ENCODE measurements around the gene BTNL3.

Gene BTNL3

GRCh38 chr5:181052672-181053487, 64.2 kb downstream of the BTNL3 start (continued):
- 0 out of 2 replicates have a peak, but pooled peaks have one; percentile 5 for TF ChIP-seq ZBTB17 (tag by site-specific recombination; IDR thresholded peaks at IDR 0.05)
- TF ChIP-seq PRDM1 (tag by site-specific recombination; IDR thresholded peaks at IDR 0.05), result no peak
- TF ChIP-seq ZNF280D (tag by site-specific recombination; IDR thresholded peaks at IDR 0.05), result no peak
- no peak for TF ChIP-seq HIC1 (tag by site-specific recombination; IDR thresholded peaks at IDR 0.05)
- no peak for TF ChIP-seq ZNF747 (tag by site-specific recombination; IDR thresholded peaks at IDR 0.05)
- TF ChIP-seq, protein P1, sequence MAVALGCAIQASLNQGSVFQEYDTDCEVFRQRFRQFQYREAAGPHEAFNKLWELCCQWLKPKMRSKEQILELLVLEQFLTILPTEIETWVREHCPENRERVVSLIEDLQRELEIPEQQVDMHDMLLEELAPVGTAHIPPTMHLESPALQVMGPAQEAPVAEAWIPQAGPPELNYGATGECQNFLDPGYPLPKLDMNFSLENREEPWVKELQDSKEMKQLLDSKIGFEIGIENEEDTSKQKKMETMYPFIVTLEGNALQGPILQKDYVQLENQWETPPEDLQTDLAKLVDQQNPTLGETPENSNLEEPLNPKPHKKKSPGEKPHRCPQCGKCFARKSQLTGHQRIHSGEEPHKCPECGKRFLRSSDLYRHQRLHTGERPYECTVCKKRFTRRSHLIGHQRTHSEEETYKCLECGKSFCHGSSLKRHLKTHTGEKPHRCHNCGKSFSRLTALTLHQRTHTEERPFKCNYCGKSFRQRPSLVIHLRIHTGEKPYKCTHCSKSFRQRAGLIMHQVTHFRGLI (tag by site-specific recombination; IDR thresholded peaks at IDR 0.05), result no peak
- no peak for TF ChIP-seq ZNF184 (tag by site-specific recombination; IDR thresholded peaks at IDR 0.05)
- no peak for TF ChIP-seq ZBTB49 (tag by site-specific recombination; IDR thresholded peaks at IDR 0.05; ENCODE audit: low read depth)
- TF ChIP-seq ZFP41 (tag by site-specific recombination; IDR thresholded peaks at IDR 0.05; ENCODE audit: borderline replicate concordance), result no peak
- no peak for TF ChIP-seq BCL11A (tag by site-specific recombination; IDR thresholded peaks at IDR 0.05; ENCODE audit: low read depth)
- TF ChIP-seq ZNF791 (tag by site-specific recombination; IDR thresholded peaks at IDR 0.05), result no peak
- TF ChIP-seq PRDM4 (tag by site-specific recombination; IDR thresholded peaks at IDR 0.05), result no peak
- no peak for TF ChIP-seq ZNF664 (tag by site-specific recombination; IDR thresholded peaks at IDR 0.05)
- TF ChIP-seq ZNF677 (tag by site-specific recombination; IDR thresholded peaks at IDR 0.05), result no peak
- TF ChIP-seq HOXA7 (CRISPR knock-in tag; IDR thresholded peaks at IDR 0.05; ENCODE audit: borderline replicate concordance), result no peak
- no peak for TF ChIP-seq KLF7 (tag by site-specific recombination; IDR thresholded peaks at IDR 0.05; ENCODE audit: borderline replicate concordance)
- TF ChIP-seq, protein P2, sequence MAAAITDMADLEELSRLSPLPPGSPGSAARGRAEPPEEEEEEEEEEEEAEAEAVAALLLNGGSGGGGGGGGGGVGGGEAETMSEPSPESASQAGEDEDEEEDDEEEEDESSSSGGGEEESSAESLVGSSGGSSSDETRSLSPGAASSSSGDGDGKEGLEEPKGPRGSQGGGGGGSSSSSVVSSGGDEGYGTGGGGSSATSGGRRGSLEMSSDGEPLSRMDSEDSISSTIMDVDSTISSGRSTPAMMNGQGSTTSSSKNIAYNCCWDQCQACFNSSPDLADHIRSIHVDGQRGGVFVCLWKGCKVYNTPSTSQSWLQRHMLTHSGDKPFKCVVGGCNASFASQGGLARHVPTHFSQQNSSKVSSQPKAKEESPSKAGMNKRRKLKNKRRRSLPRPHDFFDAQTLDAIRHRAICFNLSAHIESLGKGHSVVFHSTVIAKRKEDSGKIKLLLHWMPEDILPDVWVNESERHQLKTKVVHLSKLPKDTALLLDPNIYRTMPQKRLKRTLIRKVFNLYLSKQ (tag by site-specific recombination; IDR thresholded peaks at IDR 0.05; ENCODE audit: borderline replicate concordance), result no peak
- TF ChIP-seq ZNF521 (tag by site-specific recombination; IDR thresholded peaks at IDR 0.05), result no peak
- TF ChIP-seq ZSCAN23 (tag by site-specific recombination; IDR thresholded peaks at IDR 0.05), result no peak
- TF ChIP-seq ZNF214 (tag by site-specific recombination; IDR thresholded peaks at IDR 0.05; ENCODE audit: borderline replicate concordance), result no peak
- TF ChIP-seq ZNF530 (tag by site-specific recombination; IDR thresholded peaks at IDR 0.05; ENCODE audit: low read depth), result no peak
- peak; percentile 49 for TF ChIP-seq SP2 (tag by site-specific recombination; IDR thresholded peaks at IDR 0.05)
- TF ChIP-seq ZNF211 (tag by site-specific recombination; IDR thresholded peaks at IDR 0.05; ENCODE audit: low read depth), result no peak
- peak; percentile 28; the same call in 1 of the 2 replicates for TF ChIP-seq KLF8 (tag by site-specific recombination; IDR thresholded peaks at IDR 0.05)
- no peak for TF ChIP-seq ZNF529 (tag by site-specific recombination; IDR thresholded peaks at IDR 0.05; ENCODE audit: insufficient replicate concordance)
- no peak for TF ChIP-seq ZNF707 (tag by site-specific recombination; IDR thresholded peaks at IDR 0.05)
